Stimulated activated CD4-positive, alpha-beta T cell treated with anti-CD3 and anti-CD28 coated beads, Interleukin-15, amount 100 ng/mL, for 24 hours (primary cell): ENCODE measurements around the gene NAIF1.
"Not testable (repeated sequence)": the region's sequence is repeated elsewhere in the genome, so short reads cannot be mapped to it uniquely, and the experiment has no call there.

ENCODE experiments used
- DNase-seq: peaks from one replicate; pipeline ENCODE4 v3.0.0-alpha.2; 2020

The NAIF1 gene, protein sequence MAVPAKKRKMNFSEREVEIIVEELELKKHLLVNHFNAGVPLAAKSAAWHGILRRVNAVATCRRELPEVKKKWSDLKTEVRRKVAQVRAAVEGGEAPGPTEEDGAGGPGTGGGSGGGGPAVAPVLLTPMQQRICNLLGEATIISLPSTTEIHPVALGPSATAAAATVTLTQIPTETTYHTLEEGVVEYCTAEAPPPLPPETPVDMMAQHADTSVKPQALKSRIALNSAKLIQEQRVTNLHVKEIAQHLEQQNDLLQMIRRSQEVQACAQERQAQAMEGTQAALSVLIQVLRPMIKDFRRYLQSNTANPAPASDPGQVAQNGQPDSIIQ

DNA sequence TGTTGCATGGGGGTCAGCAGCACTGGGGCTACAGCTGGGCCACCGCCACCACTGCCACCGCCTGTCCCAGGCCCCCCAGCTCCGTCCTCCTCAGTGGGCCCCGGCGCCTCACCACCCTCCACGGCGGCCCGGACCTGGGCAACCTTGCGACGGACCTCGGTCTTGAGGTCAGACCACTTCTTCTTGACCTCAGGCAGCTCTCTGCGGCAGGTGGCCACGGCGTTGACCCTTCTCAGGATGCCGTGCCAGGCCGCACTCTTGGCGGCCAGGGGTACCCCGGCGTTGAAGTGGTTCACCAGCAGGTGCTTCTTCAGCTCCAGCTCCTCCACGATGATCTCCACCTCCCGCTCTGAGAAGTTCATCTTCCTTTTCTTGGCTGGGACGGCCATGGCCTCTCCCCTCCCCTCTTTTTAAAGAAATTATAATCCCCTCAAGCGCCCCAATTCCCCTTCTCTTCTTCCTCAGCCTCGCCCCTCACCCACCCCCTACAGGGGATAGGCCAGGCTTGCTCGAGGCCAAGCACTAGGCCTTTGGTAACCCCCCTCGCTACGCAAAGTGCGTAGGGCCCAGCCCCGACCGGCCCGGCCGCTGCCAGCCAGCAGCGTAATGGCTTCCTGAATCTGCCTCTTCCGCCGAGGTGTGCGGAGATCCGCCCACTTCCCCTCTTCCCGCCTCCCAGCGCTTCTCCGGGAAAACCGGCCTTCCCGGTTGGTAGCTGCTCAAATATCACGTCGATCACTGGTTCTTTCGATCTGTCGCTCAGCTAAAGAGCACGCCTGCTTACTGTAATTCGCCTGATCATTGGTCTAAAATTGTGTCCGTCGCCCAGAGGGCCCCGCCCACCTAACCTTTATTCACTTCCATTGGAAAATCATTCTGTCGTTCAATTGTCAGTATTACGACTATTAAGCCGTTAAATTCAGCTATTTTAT is at the start of gene NAIF1:
NAIF1 (minus strand) TSS at position 608 of the 932 bp plus-strand sequence; CDS start at position 389, 219 bp downstream.
- peak; percentile 96 for DNase-seq

DNA sequence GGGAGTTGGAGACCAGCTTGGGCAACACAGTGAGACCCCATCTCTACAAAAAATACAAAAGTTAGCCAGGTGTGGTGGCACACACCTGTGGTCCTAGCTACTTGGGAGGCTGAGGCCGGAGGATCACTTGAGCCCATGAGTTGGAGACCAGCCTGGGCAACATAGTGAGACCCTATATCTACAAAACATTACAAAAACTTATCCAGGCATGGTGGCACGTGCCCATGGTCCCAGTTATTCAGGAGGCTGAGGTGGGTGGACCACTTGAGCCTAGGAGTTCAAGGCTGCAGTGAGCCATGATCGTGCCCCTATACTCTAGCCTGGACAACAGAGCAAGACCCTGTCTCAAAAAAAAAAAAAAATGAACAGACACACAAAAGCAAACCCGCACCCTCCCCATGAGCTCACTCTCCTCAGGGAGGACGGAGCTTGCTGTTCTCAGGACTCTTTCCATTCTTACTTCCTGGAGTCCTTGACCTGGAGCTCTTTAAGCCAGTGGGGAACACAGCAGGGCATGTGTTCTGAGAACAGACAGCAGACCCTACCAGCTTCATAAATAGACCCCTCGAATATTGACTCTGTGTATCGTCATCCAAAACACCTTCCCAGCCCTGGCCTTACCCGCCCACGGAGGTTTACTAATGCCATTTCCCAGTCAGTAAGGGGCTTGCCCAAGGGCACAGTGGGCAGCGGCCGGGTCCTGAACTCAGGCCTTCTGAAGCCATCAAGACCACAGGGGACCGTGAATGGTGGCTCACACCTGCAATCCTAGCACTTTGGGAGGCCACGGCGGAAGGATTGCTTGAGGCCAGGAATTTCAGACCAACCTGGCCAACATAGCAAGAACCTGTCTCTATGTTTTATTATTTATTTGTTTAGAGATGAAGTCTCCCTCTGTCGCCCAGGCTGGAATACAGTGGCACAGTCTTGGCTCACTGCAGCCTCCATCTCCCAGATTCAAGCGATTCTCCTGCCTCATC is 49.3 kb upstream of the NAIF1 start:
- DNase-seq = no peak

DNA sequence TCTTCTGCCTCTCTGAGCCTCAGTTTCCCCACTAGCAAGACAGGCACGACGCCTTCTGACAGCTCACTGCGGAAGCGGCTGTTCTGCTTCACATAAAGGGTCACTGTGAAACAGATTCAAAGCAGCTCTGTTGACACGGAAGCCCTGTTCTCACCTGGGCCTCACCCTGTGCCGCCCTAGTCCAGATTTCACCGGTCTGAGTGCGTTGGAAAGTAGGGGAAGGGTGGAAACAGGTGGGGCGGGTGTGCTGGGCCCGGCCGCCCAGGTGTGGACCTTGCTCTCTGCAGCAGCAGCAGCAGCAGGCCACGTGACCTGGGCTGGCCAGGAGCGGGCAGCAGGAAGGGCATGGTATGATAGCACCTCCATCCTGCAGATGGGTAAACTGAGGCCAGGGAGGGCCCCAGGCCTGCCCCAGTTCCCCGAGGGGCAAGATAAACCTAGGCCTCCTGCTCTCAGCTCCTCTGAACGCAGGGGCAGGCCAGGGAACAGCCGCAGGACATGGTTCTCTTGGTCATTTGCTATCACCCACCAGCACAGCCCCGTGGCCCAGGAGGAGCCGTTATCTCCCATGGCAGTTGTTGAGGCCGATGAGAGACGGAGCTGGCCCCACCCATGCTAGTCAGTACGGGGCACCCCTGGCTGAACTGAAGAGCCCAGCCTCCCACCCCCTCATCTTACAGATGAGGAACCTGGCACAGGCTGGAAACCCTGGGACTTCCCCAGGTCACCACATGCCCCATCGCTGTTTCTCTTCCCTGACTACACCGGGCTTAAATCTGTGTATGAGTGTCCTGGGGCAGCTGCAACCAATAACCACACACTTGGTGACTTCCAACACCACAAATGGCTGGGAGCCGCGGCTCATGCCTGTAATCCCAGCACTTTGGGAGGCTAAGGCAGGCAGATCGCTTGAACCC is 48.3 kb upstream of the NAIF1 start:
- DNase-seq = peak; percentile 26

DNA sequence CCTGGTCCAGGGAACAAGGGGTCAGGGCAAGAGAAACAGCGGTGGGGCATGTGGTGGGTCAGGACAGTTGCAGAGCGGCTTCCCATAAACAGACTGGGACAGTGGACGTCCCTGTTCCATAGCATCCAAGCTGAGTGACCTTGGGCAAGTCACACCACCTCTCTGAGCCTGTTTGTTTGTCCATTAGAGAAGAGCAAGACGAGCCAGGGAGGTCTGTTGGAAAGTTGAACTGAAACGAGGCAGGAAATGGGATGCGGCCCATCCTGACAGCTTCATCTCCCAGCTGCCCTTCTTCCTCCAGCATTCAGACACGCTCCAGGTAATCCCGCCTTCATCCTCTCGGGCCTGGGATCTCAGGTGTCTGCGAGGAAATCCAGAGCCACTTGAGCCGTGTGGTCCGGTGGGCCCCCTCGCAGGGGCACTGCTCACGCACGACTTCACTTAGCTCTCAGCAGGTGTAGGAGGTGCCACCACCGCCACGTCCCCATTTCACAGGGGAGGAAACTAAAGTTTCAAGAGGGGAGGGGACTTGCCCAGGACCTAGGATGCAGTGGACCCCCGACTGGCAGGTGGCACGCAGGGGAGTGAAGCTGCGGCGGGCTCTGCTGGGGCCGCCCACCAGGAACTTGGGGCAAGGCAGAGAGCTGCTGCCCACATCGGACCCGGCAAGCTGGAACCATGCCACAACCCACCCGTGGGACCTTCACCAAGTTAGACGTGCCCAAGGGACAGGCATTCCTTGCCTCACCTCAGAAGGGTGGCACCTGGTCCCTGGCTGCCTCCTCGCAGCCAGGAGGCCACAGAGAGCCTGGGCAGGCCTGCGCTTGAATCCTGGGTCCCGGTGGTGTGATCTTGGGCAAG is 47.4 kb upstream of the NAIF1 start:
- no peak for DNase-seq

DNA sequence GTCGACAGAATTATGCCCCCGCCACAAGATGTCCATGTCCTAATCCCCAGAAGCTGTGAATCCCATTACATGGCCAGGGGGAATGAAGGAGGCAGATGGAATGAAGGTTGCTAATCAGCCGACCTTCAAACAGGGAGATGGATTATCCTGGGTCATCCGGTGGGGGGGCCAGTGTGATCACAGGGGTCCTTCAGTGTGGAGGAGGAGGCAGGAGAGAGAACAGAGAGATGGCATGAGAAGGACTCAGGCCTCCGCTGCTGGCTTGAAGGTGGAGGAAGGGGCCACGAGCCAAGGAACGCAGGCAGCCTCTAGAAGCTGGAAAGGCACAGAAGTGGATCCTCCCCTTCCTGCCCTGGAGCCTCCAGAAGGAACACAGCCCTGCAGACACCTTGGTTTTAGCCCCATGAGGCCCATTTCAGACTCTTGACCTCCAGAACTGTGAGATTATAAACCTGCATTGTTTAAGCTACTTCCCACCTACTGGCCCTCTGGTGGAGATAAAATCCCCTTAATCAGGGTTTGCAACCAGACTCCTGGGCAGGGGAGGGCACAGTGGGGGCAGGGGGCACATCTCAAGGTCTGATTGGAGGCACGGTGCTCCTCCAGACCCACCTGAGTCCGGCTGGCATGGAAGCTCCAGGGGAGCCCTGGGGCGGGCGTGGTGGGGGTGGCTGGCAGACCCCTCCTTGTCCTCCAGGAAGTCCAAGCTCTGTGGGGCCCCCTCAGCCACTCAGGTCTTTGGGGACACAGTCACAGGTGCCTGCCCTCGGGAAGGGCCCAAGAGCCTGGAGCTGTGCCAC is 46.6 kb upstream of the NAIF1 start:
- DNase-seq = no peak

DNA sequence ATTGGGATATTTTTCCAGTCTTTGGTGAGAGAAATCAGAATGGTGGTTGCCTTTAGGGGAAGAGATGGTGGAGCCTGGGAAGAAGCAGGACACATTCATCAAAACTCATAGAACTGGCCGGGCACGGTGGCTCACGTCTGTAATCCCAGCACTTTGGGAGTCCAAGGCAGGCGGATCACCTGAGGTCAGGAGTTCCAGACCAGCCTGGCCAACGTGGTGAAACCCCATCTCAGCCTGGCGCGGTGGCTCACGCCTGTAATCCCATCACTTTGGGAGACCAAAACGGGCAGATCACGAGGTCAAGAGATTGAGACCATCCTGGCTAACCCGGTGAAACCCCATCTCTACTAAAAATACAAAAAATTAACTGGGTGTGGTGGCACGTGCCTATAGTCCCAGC is 44.6 kb upstream of the NAIF1 start:
- not testable (repeated sequence) for DNase-seq

DNA sequence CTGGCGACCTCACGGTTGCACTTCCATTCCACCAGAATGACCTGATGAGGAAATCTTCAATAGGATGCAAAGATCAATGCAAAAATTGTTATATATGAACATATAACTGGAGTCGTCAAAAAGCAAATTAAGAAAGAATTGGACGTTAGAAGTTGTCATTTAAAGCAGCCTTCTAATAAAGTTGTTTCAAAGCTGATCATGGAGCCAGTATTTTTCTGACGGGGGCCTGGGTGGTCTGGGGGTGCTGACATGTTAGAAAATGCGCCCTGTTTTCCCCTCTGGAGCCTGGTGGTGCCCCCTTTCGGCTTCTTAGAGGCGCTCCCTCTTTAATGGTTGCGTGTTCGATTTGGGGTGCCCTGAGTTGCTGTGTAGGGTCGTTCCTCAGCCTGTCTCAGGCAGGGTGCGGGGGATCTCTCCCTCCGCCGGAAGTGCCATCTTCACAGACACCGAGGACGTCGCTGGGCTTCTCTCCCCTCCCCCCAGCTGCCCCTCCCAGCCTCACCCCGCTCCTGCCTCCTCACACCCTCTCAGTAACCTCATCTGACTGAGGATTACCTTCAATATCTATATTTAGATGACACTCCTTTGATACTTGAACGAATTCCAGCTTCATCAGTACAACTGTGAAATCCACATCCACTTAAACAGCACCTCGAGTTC is 42.1 kb upstream of the NAIF1 start:
- DNase-seq = no peak

DNA sequence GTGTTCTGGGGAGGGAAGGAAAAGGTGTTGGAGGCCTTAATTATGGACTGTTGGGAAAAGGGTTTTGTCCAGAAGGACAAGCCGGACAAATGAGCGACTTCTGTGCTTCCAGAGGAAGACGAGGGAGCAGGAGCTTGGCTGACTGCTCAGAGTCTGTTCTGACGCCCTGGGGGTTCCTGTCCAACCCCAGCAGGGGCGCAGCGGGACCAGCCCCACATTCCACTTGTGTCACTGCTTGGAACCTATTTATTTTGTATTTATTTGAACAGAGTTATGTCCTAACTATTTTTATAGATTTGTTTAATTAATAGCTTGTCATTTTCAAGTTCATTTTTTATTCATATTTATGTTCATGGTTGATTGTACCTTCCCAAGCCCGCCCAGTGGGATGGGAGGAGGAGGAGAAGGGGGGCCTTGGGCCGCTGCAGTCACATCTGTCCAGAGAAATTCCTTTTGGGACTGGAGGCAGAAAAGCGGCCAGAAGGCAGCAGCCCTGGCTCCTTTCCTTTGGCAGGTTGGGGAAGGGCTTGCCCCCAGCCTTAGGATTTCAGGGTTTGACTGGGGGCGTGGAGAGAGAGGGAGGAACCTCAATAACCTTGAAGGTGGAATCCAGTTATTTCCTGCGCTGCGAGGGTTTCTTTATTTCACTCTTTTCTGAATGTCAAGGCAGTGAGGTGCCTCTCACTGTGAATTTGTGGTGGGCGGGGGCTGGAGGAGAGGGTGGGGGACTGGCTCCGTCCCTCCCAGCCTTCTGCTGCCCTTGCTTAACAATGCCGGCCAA is 41.3 kb upstream of the NAIF1 start:
- DNase-seq = no peak

DNA sequence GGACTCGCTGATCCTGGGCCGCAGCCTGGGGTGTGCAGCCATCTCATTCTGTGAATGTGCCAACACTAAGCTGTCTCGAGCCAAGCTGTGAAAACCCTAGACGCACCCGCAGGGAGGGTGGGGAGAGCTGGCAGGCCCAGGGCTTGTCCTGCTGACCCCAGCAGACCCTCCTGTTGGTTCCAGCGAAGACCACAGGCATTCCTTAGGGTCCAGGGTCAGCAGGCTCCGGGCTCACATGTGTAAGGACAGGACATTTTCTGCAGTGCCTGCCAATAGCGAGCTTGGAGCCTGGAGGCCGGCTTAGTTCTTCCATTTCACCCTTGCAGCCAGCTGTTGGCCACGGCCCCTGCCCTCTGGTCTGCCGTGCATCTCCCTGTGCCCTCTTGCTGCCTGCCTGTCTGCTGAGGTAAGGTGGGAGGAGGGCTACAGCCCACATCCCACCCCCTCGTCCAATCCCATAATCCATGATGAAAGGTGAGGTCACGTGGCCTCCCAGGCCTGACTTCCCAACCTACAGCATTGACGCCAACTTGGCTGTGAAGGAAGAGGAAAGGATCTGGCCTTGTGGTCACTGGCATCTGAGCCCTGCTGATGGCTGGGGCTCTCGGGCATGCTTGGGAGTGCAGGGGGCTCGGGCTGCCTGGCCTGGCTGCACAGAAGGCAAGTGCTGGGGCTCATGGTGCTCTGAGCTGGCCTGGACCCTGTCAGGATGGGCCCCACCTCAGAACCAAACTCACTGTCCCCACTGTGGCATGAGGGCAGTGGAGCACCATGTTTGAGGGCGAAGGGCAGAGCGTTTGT is 40.5 kb upstream of the NAIF1 start:
- no peak for DNase-seq

DNA sequence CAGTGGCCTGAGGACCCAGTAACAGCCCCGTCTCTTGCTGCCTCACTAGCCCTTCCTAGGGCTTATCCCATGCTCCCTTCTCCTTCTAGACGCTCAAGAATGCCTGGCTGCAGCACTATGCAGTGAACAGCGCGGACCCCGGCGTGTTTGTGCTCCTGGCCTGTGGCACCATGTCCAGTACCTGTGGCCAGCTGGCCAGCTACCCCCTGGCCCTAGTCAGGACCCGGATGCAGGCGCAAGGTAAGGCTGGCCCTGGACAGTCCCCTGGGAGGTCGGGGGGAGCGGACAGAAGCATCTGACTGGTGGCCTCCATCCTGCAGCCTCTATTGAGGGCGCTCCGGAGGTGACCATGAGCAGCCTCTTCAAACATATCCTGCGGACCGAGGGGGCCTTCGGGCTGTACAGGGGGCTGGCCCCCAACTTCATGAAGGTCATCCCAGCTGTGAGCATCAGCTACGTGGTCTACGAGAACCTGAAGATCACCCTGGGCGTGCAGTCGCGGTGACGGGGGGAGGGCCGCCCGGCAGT is 39.9 kb upstream of the NAIF1 start:
- DNase-seq = no peak

DNA sequence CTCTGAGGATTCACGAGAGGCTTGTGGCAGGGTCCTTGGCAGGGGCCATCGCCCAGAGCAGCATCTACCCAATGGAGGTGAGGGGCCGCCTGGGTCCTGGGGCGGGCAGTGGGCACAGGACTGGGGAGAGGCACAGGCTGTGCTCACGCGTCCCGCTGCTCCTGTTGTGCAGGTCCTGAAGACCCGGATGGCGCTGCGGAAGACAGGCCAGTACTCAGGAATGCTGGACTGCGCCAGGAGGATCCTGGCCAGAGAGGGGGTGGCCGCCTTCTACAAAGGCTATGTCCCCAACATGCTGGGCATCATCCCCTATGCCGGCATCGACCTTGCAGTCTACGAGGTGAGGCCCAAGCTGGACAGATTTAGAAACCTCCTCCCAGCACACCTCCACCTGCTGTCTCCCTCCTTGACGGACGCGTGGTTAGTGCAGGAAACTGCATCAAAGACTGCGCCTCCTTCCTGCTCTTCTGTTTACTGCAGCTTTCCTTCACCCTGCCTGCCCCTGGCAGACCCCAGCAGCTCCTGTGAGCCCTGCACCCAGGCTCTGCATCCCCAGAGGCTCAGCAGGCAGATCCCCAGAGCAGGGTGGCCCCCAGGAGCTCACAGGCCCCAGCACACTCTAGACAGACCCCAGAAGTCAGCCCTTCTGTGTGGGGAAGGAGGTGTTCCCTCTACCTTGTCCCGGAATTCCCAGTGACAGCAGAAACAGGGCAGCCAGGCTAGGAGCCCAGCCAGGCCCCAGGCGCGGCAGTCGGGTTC is 39.2 kb upstream of the NAIF1 start:
- no peak for DNase-seq

DNA sequence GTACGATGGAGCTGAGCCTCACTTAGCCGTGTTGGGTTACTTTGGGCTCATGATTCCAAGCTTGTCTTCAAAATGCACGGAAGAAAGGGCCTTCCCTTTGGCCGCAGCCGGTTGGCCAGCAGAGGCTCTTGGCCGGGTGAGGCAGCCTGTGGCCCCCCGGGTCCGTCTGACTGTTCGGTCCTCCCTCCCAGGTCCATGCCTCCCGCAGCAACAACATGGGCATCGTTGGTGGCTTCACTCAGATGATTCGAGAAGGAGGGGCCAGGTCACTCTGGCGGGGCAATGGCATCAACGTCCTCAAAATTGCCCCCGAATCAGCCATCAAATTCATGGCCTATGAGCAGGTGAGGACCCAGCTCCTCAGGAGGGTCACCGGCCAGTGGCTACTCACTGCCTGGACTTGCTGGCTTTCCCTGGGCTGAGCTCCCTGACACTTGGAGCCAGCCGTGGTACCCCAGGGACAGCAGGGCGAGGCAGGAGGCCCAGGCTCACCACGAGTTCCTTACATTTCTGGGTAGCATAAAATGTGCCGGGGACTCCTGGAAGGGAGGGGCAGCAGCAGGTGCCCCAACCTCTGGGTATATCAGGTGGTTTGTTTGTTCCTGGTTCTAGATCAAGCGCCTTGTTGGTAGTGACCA is 38.5 kb upstream of the NAIF1 start:
- no peak for DNase-seq

DNA sequence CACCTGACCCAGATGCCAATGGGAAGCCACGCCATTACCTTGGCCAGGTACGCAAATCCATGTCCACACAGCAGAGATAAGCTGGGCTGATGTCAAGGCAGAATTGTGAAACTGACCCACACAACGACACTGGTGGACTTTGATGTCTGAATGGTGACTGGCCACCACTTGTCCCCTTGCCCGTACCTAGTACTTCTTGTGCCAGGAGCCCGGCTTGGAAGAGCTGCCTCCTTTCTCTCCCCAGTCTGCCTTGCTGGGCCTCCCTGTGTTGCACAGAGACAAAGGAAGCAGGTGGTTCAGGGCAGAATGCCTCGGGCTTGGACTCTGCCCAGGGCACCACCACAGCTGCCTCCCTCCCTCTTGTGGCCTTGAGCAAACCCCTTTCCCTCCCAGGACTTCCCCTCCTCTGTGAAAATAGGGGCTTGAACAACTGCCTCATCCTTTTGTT is 37.1 kb upstream of the NAIF1 start:
- DNase-seq = no peak

DNA sequence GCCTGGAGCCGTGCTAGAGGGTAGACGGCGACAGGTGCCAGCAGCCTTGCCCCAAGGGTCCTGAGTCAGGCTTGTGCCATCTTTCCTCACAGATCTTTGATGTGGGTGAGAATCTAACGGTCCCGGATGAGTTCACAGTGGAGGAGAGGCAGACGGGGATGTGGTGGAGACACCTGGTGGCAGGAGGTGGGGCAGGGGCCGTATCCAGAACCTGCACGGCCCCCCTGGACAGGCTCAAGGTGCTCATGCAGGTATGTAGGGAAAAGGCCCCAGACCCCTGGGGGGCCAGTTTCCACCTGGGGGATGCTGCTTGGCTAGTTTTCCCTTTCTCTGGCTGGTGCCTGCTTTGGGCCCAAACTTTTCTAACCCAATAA is 36.5 kb upstream of the NAIF1 start:
- DNase-seq = peak; percentile 50

DNA sequence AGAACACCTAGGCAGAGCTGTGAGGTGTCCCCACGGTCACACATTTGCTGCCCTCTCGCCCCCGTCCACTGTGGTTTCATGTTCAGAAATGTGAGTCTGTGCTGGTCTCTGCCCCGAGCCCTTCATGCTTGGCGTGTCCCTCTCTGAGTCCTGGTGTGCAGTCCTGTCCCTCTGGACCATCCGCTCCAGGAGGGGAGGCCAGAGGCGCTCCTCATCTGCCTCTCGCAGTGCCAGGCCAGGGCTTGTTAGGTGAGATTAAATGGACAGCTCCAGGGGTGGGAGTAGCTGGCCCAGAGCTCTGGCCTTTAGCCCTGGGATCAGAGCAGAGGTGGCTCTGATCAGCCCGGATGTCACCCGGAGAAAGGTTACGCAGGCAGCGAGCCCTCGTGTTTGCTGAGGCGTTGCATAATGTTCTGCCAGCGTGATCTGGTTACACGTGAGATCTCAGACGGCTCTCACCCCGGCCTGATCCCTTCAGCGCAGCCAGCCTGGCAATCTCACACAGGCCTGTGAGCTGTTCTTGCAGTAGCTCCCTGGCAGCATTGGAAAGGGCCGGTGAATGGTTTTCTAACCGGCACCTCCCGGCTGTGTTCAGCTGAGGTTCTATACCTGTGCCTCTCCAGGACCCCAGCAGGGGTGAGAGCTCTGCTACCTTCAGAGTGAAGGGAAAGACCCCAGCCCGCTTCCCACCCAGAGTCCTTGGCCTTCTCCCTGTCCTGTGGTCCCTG is 35.9 kb upstream of the NAIF1 start:
- DNase-seq = no peak
